Measurements from ENCODE around the gene FOXA1. TPM values are rescaled to one million over a fixed set of nuclear protein-coding genes. Genes with fewer than 3 reads are reported as not detected.

FOXA1 gene
- total RNA-seq, 1 donor from 2014 or later = 7.4 TPM

DNA sequence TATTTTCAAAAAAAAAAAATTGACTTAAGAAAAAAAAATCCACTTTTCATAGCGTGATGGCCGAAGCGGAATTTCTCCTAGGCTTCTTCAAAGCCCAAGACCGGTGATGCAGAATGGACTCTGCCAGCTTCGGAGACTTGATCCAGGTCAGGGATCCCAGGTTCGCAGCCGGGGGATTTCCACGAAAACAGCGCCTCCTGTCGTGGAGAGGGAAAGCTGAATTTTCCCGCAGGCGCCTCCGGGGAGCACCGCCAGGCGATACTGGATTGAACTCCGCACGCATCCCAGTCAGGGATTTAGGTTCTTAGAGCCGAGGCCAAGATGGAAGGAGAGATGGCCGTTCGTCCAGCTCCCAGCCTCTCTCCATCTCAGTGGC, 2.5 kb upstream of the FOXA1 start:
- H3K36me3 ChIP-seq (ENCODE audit: control insufficient read depth, insufficient read depth, low read length) = no peaks in the 10 kb centered on the region
- no peak overlapping the region for H3K4me3 ChIP-seq (ENCODE audit: low read depth, low read length)
- DNase-seq (ENCODE audit: low read depth) = no peak
- H3K27me3 ChIP-seq (ENCODE audit: control insufficient read depth, insufficient read depth, low read length) = peaks cover 83% of the 10 kb centered on the region
- TF ChIP-seq, protein P1, sequence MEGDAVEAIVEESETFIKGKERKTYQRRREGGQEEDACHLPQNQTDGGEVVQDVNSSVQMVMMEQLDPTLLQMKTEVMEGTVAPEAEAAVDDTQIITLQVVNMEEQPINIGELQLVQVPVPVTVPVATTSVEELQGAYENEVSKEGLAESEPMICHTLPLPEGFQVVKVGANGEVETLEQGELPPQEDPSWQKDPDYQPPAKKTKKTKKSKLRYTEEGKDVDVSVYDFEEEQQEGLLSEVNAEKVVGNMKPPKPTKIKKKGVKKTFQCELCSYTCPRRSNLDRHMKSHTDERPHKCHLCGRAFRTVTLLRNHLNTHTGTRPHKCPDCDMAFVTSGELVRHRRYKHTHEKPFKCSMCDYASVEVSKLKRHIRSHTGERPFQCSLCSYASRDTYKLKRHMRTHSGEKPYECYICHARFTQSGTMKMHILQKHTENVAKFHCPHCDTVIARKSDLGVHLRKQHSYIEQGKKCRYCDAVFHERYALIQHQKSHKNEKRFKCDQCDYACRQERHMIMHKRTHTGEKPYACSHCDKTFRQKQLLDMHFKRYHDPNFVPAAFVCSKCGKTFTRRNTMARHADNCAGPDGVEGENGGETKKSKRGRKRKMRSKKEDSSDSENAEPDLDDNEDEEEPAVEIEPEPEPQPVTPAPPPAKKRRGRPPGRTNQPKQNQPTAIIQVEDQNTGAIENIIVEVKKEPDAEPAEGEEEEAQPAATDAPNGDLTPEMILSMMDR (IDR thresholded peaks at IDR 0.05; ENCODE audit: insufficient read depth, low read length, poor library complexity, severe bottlenecking) = peak; percentile 62

DNA sequence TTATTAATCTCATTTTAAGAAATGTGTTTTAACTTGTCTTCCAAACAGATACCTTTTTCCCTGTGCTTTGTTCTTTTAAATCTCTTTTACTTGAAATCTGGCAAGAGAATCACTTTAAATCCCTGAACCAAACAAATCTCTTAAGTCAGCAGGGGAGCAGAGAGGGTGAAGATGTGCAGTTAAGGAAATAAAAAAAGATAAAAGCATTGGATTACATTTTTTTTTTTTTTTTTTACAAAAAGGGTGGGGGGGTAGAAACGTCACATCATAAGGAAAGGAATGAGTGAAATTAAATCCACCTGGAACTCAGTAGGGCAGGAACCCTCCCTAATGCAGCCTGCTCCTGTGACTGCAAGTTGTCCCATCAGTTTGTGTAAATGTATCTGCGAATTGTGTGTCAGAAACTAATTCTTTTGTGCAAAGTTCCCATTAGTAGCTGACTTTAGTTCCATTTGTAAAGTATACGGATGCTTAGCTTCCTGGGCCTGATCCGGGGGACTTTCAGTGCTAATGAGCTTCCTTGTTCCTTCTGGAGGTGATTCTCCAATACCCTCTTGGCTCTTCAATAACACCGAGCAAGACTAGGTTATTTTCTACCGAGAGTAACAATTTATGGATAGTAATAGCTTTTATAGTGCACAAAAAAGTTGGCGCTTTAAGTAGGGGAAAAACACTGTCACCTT, 1.9 kb upstream of the FOXA1 start:
- H3K36me3 ChIP-seq (ENCODE audit: control insufficient read depth, insufficient read depth, low read length) = no peaks in the 10 kb centered on the region
- peaks cover 83% of the 10 kb centered on the region for H3K27me3 ChIP-seq (ENCODE audit: control insufficient read depth, insufficient read depth, low read length)
- DNase-seq (ENCODE audit: low read depth) = no peak
- H3K4me3 ChIP-seq (ENCODE audit: low read depth, low read length) = no peak overlapping the region
- TF ChIP-seq, protein P1 (IDR thresholded peaks at IDR 0.05; ENCODE audit: insufficient read depth, low read length, poor library complexity, severe bottlenecking) = no peak

DNA sequence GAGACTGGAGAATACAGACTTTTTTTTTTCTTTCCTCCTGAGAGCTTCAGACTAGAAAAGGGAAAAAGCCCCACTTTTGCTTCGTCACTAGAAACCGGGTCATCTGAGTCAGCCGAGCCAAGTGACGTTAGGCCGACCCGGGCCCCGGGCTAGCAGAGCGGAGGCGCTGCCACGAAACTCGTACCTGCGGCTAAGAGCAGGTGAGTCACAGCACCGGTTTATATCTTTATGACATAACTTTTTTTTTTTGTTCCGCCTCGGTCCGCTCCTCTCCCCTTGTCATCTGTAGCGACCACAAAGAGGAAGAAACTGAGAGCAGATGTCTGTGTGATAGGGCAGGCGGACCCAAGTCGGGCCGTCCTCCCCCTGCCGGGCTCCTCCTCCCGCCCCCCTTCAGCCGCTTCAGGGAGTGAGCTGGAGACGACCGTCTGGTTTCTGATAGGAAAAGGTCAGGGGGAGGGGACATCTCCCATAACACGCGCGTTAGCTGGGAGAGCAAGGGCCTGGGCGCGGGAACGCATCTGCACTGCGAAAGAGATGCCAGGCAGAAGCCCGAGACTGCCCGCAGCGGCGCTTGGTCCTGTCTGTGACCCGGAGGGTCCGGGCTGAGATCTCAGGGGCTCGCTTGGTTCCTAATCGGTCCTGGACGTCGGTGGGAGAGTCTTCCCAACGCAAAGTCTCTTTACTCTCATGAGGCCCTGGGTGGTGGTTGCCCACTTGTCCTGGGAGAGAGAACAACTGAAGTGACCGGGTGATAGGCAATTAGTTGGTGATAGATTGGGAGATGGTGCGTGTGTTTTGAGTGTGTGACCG, 966 bp upstream of the FOXA1 start:
- Histone ChIP-seq H3K27me3 (ENCODE audit: control insufficient read depth, insufficient read depth, low read length) (peaks cover 83% of the 10 kb centered on the region), H3K36me3 (ENCODE audit: control insufficient read depth, insufficient read depth, low read length) (no peaks in the 10 kb centered on the region), H3K4me3 (ENCODE audit: low read depth, low read length) (peak overlapping the region; percentile 23)
- TF ChIP-seq, protein P1 (IDR thresholded peaks at IDR 0.05; ENCODE audit: insufficient read depth, low read length, poor library complexity, severe bottlenecking) = no peak
- peak; percentile 18 for DNase-seq (ENCODE audit: low read depth)

DNA sequence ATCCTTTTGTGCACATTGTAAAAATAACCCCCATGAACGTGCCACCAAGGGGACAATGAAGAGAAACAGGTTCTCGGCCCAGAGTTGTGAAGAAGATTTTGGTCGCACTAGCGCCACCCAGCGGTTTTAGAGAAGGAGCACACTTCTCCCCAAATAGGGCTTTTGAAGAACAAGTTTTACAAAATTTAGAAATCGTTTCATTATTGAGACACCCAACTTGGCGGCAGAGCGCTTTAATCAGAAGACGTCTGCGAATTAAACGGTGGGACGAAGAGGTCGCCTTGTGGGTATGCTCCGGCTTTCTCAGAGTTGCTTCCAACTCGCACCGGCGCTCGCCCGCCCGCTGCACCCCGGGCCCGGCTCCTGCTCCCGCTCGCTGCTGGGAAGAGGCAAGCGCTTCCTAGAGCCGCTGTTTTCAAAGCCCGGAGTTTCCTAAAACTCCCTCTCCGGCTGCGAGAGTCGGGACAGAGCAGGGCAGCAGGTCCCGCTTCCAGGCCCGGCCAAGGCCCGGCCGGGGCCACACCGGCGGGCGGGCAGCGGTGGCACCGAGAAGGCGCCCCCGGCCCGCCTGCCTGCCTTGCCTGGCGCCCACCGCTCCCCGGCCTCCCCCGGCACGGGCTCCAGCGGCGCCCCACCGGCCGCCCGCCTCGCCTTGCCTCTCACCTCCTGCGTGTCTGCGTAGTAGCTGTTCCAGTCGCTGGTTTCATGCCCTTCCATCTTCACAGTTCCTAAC, 645 bp downstream of the FOXA1 start:
- H3K4me3 ChIP-seq (ENCODE audit: low read depth, low read length) = peak overlapping the region; percentile 32
- DNase-seq (ENCODE audit: low read depth) = peak; percentile 25
- TF ChIP-seq, protein P1 (IDR thresholded peaks at IDR 0.05; ENCODE audit: insufficient read depth, low read length, poor library complexity, severe bottlenecking) = peak; percentile 76
- no peaks in the 10 kb centered on the region for H3K36me3 ChIP-seq (ENCODE audit: control insufficient read depth, insufficient read depth, low read length)
- H3K27me3 ChIP-seq (ENCODE audit: control insufficient read depth, insufficient read depth, low read length) = peaks cover 76% of the 10 kb centered on the region

DNA sequence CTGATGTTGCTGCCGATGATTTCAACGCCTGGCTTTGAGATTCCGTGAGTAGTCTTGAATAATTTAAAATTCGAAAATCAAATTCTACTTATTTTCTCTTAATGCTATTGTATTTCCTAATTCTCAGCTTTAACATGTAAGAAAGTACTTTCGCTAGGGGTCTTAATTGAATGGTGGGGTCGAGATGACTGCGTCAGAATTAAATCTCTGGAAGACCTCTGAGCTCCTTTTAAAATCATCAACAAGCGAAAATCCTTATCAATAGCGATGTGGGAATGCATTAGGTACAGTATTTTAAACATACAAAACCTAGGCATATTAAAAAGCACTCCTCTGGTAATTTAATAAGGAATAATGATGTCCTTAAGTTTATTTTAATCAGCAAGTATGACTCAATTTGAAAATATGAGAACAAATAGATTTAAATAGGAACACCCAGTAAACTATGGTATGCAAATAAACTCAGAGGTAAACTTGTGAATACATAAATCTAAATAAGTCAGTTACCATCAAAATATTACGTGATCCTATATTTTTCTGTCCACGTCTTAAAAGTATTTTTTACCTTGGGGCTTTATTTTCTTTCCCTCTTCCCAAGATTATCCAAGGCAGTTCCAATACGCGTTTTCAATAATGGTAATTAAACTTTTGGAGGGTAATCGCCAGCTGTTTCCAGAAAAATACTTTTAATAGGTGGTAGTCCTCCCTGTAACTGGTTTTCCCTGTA, 1.4 kb downstream of the FOXA1 start:
- H3K36me3 ChIP-seq (ENCODE audit: control insufficient read depth, insufficient read depth, low read length) = no peaks in the 10 kb centered on the region
- TF ChIP-seq, protein P1 (IDR thresholded peaks at IDR 0.05; ENCODE audit: insufficient read depth, low read length, poor library complexity, severe bottlenecking) = no peak
- DNase-seq (ENCODE audit: low read depth) = no peak
- H3K4me3 ChIP-seq (ENCODE audit: low read depth, low read length) = no peak overlapping the region
- peaks cover 76% of the 10 kb centered on the region for H3K27me3 ChIP-seq (ENCODE audit: control insufficient read depth, insufficient read depth, low read length)
